ENCODE results near the gene CLSTN3.

DNA sequence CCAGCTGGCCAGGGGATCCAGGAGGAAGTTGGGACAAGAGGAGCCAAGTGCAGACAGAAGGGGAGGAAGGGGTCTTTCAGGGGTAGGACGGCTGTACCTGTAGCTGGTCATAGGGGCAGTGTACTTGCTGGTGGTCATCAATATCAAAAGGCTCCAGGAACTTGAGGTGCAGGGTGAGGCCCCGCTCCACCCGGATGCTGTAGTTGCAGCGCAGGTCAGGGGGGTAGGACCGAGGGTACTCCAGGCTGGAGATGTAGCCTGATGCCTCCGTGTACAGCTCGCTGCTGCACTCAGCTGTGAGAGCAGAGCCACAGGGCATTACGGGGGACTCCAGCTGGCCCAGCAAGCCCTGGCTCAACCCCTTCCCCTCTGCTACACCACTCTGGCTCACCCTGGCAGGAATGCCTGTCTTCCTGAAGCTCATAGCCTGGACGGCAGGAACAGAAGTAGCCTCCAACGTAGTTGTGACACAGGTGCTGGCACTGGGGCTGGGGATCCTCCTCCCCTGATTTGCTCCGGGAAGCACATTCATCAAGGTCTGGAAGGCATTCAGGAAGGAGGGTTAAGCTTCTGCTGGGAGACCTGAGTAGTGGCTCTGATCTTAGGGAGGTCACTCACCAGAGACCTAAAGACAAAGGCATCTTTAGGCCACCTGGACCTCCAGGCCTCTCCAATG is 40.8 kb upstream of the CLSTN3 start:
- TF ChIP-seq, protein P1, sequence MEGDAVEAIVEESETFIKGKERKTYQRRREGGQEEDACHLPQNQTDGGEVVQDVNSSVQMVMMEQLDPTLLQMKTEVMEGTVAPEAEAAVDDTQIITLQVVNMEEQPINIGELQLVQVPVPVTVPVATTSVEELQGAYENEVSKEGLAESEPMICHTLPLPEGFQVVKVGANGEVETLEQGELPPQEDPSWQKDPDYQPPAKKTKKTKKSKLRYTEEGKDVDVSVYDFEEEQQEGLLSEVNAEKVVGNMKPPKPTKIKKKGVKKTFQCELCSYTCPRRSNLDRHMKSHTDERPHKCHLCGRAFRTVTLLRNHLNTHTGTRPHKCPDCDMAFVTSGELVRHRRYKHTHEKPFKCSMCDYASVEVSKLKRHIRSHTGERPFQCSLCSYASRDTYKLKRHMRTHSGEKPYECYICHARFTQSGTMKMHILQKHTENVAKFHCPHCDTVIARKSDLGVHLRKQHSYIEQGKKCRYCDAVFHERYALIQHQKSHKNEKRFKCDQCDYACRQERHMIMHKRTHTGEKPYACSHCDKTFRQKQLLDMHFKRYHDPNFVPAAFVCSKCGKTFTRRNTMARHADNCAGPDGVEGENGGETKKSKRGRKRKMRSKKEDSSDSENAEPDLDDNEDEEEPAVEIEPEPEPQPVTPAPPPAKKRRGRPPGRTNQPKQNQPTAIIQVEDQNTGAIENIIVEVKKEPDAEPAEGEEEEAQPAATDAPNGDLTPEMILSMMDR (IDR thresholded peaks at IDR 0.05), result no peak
- no peak for TF ChIP-seq POLR2A (IDR thresholded peaks at IDR 0.05)

All from thyroid gland (tissue), 4 donors.